ENCODE results near the gene NFIL3.

- TF ChIP-seq CTCF (conservative IDR thresholded peaks at IDR 0.05; ENCODE audit: low read length) (no peak), EZH2phosphoT487 (IDR thresholded peaks at IDR 0.05; ENCODE audit: borderline replicate concordance, low read depth, low read length) (no peak)
These were observed 20.4 kb upstream of the NFIL3 start for GRCh38 chr9:91443994-91444392.
